Measurements from ENCODE around the gene PIP5K1B. TPM values are rescaled to one million over a fixed set of nuclear protein-coding genes. Genes with fewer than 3 reads are reported as not detected.

Gene PIP5K1B
- total RNA-seq, 1 experiment from 2014 or later, result 2.5 TPM

- DNase-seq, result no peak
- H3K23ac ChIP-seq (ENCODE audit: insufficient read length, low read depth, low read length), result no peak overlapping the region
- no peak overlapping the region for H3K56ac ChIP-seq (ENCODE audit: insufficient read length, low read depth, low read length)
- no peaks in the 10 kb centered on the region for H4K20me1 ChIP-seq (ENCODE audit: control insufficient read depth, insufficient read depth, insufficient read length)
- Mint-ChIP-seq H3K36me3 (ENCODE audit: insufficient read depth in 1 of 3, low read depth in 3 of 3) (no peaks in the 10 kb centered on the region), H3K27me3 (ENCODE audit: low read depth) (peaks cover 14% of the 10 kb centered on the region), H3K4me1 (peaks cover 15 to 16% of the 10 kb centered on the region in 2 experiments), H3K9me3 (no peaks in the 10 kb centered on the region; a peak in 1 of 5 replicates), H3K27ac (no peak overlapping the region), H3K4me3 (no peak overlapping the region)
- no peak overlapping the region for H3K18ac ChIP-seq (ENCODE audit: insufficient read length, low read depth, low read length)
- no peak overlapping the region for H4K91ac ChIP-seq (ENCODE audit: insufficient read length, low read depth, low read length)
- H4K8ac ChIP-seq (replicated peaks; ENCODE audit: insufficient read length, low read depth, low read length), result no peak overlapping the region
- no peak overlapping the region for H3K27ac ChIP-seq (ENCODE audit: insufficient read length, low read depth, low read length)
- no peaks in the 10 kb centered on the region for H3K79me2 ChIP-seq (ENCODE audit: insufficient read depth, low read length)
- H2AFZ ChIP-seq (ENCODE audit: low read length), result no peak overlapping the region
- no peak overlapping the region for H2BK20ac ChIP-seq (ENCODE audit: low read depth, low read length, poor library complexity, severe bottlenecking)
- no peak overlapping the region for H2BK120ac ChIP-seq (ENCODE audit: low read depth, low read length, poor library complexity, severe bottlenecking)
- TF ChIP-seq CTCF (conservative IDR thresholded peaks at IDR 0.05), result no peak
- no peak overlapping the region for H3K9ac ChIP-seq (ENCODE audit: extremely low read depth, insufficient read length, low read length)
- H3K79me1 ChIP-seq (ENCODE audit: insufficient read depth, low read depth, low read length, poor library complexity, severe bottlenecking), result no peaks in the 10 kb centered on the region
- no peak overlapping the region for H3K14ac ChIP-seq (ENCODE audit: insufficient read depth, low read length)
- H3K23me2 ChIP-seq (ENCODE audit: insufficient read length, low read depth, low read length, poor library complexity, severe bottlenecking), result no peaks in the 10 kb centered on the region
- no peak overlapping the region for H3T11ph ChIP-seq (ENCODE audit: low read length)
- 0 out of 2 replicates have a peak, but pooled peaks cover 2% of the 10 kb centered on the region for H3K4me1 ChIP-seq (ENCODE audit: insufficient read depth, low read length)
- no peaks in the 10 kb centered on the region for H3K9me3 ChIP-seq (ENCODE audit: control insufficient read depth, low read depth, low read length)
- no peak overlapping the region for H2BK15ac ChIP-seq (ENCODE audit: low read depth, low read length)
- no CpG with 5 or more reads among the region's 6 CpGs for WGBS (ENCODE audit: extremely low coverage, insufficient read length, low lambda C conversion rate)
- H2BK5ac ChIP-seq (ENCODE audit: insufficient read length, low read length), result no peak overlapping the region
- no peaks in the 10 kb centered on the region for H3K27me3 ChIP-seq (ENCODE audit: insufficient read depth, low read length)
- no peak overlapping the region for H3K4me2 ChIP-seq (ENCODE audit: insufficient read depth, insufficient read length, low read length)
- no peak overlapping the region for H4K5ac ChIP-seq (ENCODE audit: insufficient read length, low read depth, low read length)
- H2AK5ac ChIP-seq (ENCODE audit: insufficient read length, low read length), result no peak overlapping the region
- no peak overlapping the region for H2BK12ac ChIP-seq (ENCODE audit: insufficient read length, low read depth, low read length)
- H3K4ac ChIP-seq (ENCODE audit: low read depth, low read length), result no peak overlapping the region
Observed at GRCh38 chr9:68690088-68690487, 15.0 kb upstream of the PIP5K1B start.
